Uterus (tissue), 2 donors: Measurements from ENCODE around the gene CYP26C1.

Experiments used
- POLR2A ChIP-seq, 2 donors: fragments of 450-650 bp; IDR thresholded peaks; one replicate each; pipeline ENCODE4 v1.6.1; 2016; ENCODE audit warnings: antibody characterized with exemption in 2 of 2, mild to moderate bottlenecking in 1 of 2, moderate library complexity in 1 of 2
- TF ChIP-seq, protein P1 (sequence below), 4 experiments: fragments of 200-600 bp in 2 of 4; fragments of 450-650 bp in 2 of 4; sonication (generic) in 2 of 4; IDR thresholded peaks; one replicate each; pipeline ENCODE4 v1.5.1; 2016 to 2019; ENCODE audit warnings: antibody characterized with exemption in 4 of 4, mild to moderate bottlenecking in 2 of 4, moderate library complexity in 1 of 4

GRCh38 chr10:93099670-93100069, 39.1 kb downstream of the CYP26C1 start:
- TF ChIP-seq, protein P1, sequence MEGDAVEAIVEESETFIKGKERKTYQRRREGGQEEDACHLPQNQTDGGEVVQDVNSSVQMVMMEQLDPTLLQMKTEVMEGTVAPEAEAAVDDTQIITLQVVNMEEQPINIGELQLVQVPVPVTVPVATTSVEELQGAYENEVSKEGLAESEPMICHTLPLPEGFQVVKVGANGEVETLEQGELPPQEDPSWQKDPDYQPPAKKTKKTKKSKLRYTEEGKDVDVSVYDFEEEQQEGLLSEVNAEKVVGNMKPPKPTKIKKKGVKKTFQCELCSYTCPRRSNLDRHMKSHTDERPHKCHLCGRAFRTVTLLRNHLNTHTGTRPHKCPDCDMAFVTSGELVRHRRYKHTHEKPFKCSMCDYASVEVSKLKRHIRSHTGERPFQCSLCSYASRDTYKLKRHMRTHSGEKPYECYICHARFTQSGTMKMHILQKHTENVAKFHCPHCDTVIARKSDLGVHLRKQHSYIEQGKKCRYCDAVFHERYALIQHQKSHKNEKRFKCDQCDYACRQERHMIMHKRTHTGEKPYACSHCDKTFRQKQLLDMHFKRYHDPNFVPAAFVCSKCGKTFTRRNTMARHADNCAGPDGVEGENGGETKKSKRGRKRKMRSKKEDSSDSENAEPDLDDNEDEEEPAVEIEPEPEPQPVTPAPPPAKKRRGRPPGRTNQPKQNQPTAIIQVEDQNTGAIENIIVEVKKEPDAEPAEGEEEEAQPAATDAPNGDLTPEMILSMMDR (IDR thresholded peaks at IDR 0.05) = no peak
- TF ChIP-seq POLR2A (IDR thresholded peaks at IDR 0.05) = no peak
